T-helper 9 cell (primary cell): ENCODE results near the gene DDX41.
"Not testable (repeated sequence)": the region's sequence is repeated elsewhere in the genome, so short reads cannot be mapped to it uniquely, and the experiment has no call there.

ENCODE experiments used
- DNase-seq: peaks from one replicate; pipeline ENCODE4 v3.0.0-alpha.2; 2020

Gene DDX41

DNA sequence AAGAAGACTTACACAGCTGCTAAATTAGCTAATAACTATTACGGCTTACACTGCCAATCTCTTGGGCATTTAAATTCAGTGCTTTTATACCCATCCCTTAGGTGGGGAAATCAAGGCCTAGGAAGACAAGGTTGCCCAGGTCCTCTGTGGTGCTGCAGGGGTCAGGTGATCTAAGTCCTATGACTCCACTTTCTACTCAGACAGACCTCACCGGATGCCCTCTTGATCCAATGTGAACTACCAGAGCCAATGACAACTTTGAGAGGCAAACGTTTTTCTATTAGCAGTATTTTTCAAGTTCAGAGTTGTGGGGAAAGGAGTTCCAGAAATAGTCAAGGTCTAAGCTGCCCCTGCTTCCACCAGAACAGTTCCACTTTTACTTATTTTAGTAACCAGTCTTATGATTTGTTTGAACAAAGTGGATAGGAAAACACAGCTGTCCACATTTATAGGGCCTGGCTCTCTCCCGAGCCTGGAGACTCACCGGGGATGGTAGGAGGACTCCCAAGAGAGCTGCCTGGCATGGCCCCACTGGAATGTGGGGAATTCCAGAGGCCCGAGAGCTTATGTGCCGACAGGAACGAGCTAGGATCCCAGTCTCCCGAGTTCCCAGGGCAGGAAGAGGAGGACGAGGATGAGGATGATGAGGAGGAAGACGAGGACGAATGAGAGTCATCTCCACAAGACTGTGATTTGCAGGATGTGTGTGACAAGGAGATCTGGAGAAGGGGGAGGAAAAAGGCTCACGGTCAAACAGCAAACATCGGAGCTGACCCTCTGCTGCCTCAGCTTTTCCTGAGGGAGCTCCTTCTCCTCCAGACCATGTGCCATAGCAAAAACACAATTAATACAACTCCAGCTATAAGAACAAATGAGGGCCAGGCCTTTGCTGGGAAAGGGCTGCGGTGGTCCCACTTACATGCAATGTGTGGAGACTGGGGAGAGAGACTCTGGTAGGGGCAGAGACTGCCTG lies 20.9 kb upstream of the DDX41 start:
- DNase-seq = no peak

DNA sequence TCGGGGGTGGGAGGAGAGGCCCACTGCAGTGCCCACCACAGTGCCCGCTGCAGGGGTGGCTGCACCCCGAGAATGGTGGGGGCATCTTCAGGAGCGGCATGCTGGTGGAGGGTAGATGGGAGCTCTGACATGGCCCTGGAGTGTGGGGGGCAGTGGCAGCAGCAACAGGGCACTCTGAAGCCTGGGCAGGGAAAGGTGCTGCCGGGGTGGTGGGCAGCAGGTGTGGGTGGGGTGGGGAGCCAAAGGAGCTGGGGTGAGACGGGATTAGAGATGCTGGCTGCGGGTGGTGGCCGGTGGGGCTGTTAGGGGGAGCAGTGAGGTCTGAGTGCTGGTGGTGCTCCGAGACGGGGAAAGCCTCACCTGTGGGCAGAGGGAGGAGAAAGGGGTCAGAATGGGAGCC lies 19.6 kb upstream of the DDX41 start:
- no peak for DNase-seq

DNA sequence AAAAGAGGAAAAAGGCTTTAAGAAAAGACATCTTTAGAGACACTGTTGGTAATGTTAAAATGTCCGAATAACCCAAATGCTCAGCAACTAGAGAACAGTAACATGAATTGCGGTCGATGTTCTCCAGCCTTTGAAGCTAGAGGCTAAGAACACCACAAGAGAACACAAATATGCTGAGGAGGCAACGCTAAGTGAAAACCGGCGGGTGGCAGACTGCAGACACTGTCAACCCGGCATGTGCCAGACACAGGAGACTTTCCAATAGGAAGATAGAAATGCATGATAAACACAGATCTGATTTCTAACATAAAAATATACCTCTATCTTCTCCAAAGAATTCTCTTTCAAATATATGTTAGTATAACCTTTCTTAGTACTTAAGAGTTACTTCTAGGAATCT lies 18.4 kb upstream of the DDX41 start:
- DNase-seq = no peak

DNA sequence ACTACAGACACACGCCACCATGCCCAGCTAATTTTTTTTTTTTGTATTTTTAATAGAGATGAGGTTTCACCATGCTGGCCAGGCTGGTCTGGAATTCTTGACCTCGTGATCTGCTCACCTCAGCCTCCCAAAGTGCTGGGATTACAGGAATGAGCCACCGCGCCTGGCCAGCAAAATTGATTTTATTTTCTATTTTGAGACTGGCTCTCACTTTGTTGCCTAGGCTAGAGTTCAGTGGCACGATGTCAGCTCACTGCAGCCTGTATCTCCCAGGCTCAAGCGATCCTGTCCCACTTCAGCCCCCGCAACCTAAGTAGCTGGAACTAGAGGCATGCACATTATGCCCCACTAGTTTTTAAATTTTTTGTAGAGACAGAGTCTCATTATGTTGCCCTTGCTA lies 17.7 kb upstream of the DDX41 start:
- DNase-seq = not testable (repeated sequence)

DNA sequence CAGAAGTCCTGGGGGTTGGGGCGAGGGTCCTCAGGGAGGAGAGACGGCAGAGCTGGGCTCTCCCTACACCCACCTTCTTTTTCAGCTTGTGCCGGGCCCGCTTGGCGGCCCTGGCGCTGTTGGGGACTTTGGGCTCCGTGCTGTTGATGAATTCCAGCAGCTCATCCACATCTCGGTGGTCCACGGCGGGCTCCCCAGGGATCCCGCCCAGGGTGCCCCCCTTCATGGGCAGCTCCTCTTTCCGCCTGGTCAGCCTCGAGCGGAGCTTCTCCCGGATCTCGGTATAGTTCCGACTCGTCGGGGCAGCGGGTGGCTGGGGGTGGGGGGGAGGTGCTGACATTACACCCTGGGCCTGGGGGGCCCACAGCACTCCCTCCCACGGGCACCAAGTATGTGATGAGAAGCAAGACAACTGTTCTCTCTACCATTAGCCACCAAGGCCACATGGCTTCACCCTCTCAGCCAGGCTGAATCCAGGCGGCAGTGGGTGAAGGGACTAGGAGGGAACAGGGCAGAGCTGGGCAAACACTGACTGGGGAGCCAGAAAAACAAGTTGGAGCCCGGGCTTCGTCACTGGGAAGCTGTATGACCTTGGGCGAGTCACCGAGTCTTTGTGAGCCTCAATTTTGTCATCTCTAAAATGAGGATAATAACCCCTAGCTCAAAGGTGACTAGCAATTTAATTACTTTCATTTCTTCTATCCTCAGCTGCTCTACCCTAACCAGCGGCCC lies 14.6 kb upstream of the DDX41 start:
- DNase-seq = no peak

DNA sequence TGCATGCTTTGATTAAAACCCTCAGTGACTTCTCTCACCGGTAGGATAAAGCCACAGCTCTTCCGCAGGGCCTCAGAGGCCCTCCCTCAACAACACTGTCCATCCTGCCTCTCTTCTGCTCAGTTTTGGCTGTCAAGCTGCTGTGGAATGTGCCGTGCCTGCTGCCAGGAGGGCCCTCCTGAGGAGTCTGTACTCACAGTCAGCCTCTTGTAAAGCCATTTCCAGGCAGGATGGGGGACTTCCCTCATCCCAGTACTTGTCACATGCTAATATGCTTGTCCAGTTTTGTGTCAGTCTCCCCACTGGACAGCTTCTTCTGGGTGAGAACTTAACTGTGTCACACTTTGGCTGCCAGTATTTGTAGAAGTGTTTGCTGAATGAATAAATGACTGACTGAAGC lies 13.9 kb upstream of the DDX41 start:
- no peak for DNase-seq

DNA sequence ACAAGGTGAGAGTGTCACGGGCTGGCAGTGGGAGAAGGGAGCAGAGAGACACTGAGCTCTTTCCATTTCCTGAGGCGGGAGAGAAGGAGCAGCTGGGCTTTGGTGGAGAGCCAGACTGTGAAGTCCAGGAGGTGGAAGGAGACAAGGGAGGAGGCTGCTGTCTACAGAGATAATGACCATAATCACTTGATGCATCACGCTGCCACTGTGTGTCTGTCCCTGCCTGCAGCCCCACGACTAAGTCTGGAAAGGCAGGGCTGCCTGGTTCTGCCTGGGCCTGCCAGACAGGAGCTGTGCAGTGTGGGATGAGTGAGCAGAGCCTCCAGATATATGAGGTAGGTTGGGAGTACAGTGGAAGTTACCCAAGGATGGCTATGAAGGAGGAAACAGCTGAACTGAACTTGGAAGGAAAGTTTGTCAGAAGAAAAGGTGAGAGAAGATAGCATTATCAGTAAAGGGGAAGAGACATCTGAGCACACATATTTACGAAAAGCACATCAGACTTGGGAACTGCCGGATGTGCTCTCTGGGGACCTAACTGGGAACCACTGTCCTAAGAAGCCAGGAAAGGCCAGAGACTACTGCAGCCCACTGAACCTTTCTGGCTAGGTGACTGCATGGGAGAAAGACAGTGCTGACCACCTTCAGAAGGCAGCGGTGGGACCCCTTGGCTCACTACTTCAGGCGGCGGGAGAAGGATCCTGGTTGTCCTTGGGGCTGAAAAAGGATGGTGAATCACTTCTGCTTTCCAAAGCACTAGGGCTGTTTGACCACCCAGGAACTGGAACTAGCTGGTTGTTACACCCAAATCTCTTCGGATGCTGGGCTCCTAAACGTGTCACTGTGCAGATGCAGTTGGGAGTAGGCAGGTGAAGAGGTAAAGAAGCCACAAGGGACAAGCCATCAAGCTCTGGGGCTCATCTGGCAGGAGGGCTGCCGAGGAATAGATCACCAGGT lies 12.8 kb upstream of the DDX41 start:
- no peak for DNase-seq

DNA sequence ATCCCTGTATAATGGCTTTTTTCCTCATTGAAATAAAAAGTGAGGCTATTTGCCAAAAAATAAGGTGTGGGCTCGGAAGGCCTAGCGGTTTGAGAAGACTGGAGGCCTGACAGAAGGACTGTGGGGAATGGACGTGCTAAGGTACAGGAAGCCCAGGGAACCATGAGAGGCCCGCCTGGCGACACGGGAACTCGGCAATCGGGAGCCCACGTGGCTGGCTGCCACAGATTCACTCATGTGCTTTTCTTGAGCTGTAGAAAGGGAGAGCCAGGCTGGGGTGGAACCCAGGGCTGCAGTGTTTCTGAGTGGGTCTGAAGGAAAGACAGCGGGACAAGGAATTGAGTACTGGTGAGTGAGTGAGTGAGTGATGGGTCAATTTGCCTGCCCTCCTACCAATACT lies 11.9 kb upstream of the DDX41 start:
- no peak for DNase-seq

DNA sequence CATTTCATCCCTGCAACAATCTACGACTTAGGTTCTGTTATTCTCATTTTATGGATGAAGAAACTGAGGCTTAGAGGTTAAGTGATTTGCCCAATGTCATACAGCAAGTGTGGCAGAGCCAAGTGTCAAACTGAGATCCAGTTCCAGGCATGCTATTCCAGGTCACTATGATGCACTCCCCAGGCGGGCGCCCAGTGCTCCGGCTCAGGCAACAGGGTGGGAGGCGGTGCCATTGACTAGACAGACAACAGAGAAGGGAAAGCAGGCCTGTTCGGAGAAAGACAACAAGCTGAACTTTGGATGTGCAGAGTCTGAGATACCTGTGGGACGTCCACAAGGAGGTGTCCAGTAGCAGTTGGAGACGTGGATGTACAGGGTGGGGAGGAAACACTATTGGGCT lies 10.8 kb upstream of the DDX41 start:
- no peak for DNase-seq

DNA sequence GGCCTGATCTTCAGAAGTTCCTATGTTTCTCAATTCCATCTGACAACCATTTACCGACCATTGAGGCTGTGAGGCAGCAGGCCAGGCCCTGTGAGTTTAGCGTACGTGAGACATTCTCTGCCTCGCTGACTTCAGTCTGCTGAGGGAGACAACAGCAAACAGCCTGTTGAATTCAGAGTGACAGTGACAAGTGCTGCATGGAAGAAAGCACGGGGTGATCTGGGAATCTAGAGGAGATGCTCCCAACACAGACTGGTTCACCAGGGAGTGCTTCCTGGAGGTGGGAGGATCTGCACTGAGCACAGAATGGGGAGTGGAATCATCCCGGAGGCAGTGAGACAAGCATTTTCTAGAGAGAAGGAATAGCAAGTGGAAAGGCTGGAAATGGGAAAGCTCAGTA lies 10.0 kb upstream of the DDX41 start:
- no peak for DNase-seq

DNA sequence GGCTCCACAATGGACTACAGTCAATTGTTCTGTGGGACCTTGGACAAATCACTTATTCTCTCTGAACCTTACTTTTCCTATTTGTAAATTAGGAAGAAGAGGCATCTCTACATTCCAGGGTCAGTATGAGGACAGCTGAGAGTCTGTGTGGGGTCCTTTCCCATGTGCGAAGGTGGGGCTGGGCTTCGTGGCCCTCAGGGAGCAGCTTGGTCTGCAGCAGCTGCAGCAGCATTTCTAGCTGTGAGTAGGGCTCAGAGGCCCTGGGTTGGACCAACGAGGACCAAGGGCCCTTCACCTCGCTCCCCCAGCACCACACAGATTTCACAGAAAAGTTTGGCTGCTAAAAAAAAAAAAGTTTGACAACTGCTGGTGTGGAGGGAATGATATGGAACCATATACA lies 9.4 kb upstream of the DDX41 start:
- no peak for DNase-seq

DNA sequence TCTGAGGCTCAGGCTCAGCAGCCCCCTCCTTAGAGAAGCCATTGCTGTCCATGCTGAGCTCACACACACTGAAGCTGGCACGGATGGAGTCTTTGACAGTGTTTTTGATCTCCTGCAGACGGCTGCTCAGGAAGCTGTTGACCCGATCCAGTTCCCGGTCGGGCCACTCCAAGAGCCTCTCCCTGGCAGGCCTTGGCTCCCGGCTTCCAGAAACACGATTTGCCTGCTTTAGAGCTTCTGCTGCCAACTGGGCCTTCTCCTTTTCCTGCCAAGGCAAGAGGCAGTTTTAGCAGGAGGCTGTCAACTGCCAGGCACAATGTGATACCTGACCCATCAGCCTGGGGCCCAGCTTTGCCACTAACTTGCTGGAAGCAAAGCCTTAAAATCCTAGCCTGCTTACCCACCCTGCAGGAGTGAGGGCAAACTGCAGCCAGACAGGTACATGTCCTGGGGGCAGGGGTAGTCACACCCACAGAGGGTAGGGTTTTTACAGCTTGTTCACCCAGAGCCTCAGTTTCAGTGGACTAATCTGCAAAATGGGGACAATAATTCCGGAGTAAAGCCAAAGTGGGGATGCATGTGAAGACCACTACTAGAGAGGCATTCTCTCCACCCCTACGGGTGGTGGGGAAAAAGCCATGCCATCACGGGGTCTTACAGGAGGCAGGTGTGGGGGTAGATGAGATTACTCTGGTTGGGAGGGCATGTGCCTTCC lies 8.3 kb upstream of the DDX41 start:
- no peak for DNase-seq

DNA sequence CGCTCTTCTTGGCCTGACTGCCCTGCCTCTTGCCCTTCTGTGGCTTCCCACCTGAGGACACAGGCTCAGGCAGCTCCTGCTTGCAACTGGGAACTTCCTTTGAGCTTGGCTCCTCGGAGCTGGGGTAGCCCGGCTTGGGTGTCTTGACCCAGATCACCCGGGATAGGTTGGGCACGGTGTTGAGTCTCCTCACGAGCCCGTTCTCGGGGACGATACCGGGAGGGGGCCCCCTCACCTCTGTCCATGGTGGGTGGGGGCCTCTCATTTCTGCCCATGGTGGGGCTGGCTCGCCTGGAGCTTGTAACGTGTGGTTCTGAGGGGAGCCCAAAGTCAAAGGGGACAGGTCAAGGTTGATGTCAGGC lies 7.8 kb upstream of the DDX41 start:
- no peak for DNase-seq

DNA sequence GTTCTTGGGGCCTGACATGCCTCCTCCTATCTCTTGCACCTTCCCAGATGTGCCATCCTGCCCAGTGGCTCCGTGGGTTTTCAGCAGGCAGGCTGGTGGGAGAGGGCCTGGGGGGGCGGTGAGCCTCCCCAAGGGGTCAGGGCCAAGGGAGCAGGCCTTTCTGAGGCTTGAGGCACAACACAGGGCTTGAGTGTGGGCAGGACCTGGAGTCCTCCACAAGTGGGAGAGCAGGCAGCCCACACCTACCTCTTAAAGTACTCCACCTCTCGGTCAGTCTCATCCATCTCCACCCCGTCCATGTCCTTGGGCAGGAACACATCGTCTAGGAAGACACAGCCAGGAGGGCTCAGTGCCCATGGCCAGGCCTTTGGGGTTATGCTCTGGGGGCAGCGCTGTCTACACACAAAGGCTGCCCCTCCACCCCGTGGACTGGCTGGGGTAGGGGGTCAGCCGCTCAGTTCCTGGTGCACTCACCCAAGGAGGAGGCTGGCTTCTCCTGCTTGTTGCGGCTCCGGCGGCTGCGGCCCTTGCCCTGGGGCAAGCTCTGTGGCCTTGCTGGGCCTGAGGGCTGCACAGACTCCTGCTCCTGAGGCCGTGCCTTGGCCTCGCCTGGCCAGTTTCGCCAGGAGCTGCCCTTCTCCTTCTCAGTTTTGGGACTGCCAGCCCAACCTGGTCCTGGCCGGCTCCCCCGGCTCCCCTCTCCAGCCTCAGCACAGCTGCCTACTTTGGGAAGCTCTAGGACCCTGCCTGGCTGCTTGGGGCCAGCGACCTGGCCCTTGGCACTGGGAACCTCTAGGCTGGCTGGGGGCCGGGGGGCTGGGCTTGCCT lies 7.2 kb upstream of the DDX41 start:
- no peak for DNase-seq

DNA sequence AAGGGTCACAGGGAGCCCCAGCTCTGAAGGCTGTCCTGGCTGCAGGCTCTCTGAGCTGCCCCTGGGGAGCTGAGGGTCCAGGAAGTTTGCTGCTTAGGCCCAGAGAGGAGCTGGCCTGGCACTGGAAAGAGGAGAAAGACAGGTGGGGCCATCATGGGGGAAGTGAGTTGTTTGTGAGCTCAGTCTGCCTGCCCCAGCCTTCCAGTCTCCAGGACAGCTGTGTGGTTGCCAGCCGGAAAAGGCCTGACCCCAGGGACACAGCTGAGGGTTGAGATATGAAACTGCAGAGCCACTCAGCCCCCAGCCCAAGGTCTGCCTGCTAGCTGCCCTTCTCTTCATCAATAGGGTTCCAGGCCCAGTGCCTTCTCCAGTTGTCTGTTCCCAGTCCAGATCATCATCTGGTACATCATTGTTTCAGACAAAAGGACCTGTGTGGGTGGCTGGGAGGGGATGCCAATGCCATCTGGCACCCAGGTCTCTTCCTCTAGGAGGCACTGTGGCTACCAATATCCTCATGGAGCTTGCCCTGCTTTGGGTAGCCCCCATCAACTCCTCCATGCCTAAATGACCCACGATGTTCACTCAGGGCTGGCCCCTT lies 4.3 kb upstream of the DDX41 start:
- DNase-seq = no peak

DNA sequence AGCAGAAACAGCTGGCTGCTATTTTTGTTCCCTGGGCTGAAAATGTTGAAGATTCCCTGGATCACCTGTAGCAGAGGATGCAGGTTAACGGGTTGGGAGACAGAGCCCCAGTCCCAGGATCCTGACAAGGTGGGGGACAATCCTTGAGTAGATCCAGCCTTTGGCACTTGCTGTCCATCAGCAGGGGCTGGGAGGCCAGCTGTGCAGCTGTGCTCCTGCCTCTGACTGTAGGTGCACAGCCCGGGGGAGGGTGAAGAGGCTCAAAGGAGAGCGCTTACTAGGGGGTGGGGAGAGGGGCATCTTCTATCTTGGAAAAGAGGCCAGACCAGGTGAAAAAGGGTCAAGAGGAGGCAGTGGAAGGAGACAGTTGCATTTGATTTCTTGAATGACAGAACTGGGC lies 3.5 kb upstream of the DDX41 start:
- DNase-seq = no peak

DNA sequence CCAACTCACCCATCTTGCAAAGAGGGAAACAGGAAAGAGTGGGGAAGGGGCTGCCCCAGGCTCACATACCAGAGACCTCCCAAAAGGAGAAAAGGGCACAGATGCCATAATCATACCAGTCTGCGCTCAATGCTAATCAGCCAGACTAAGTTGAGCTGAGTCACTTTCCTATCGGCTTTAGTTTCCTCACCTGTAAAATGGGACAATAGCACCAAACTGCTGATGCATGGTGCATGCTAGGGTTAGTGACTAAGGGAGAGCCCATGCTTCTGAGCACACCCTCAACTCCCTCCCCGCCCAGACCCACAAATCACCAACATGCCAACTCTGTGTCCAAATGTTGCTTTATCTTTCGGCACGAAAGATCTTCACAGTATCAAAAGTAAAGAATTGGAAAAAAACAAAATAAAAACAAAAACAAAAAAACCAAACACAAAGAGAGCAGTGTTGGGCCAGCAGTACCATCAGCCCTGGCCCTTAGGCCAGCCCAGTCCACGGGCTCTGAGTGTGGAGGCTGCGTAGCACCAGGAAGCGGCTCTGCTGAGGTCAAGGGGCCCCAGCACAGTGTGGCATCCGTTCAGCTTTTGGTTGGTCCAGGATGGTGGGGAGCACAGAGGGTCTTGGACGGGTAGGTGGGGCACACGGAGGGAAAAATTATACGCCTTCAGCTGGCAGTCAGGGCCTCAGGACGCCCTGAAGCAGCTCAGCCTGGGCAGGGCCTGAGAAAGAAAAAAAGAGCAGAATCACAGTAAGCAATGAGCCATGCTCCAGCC lies 2.9 kb upstream of the DDX41 start:
- no peak for DNase-seq

DNA sequence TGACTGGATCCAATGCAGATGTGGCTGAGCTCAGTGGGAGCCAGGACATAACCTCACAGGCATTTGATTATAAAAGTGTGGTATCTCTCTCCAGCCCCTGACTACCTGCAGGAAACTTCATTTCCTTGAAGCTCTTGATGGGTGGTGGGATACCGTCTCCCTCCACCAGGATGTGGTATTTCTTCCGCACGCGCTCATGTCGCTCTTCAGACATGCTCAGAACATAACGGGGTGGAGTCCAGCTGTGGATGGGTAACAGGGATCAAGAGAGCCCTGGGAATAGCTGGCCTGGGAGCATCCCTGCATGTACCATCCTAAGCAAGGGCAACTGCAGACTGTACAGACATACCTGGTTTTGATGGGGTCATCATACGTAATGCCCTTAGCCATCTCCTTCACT lies 1.2 kb downstream of the DDX41 start:
- DNase-seq = no peak

DNA sequence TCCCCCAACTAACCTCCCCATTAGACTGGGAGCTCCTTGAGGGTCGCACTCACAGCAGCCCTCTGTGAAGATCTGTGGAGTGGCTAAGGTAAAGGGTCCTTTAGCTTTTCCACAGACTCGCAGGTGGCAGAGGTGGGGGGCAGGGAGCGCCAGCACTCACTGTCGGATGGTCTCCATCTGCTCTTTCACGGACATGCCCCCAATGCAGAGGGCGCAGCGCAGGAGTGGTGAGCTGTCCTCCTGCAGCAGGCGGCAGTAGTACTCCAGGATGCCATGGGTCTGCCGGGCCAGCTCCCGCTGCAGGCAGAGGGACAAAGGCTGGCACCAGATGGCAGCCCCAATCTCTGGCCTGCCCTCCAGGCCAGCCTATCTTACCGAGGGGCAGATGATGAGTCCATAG lies 2.2 kb downstream of the DDX41 start:
- DNase-seq = no peak

DNA sequence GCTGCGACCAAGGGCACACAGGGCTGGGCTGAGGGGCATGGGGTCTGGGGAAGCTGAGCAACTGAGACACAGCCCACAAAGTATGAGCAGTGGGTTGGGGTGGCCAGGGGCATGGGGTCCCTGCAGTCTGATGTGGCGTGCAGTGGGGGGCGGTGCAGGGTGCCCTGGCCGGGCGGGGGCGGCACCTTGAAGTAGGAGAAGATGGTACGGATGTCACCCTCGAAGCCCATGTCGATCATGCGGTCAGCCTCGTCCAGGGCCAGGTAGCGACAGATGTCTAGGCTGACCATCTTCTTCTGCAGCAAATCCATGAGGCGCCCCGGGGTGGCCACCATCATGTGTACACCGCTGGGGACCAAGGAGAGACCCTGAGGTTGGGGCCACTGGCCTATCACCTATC lies 3.3 kb downstream of the DDX41 start:
- DNase-seq = no peak
